Measurements from ENCODE around the gene NIN.
"Not testable (repeated sequence)": the region's sequence is repeated elsewhere in the genome, so short reads cannot be mapped to it uniquely, and the experiment has no call there.

NIN gene

DNA sequence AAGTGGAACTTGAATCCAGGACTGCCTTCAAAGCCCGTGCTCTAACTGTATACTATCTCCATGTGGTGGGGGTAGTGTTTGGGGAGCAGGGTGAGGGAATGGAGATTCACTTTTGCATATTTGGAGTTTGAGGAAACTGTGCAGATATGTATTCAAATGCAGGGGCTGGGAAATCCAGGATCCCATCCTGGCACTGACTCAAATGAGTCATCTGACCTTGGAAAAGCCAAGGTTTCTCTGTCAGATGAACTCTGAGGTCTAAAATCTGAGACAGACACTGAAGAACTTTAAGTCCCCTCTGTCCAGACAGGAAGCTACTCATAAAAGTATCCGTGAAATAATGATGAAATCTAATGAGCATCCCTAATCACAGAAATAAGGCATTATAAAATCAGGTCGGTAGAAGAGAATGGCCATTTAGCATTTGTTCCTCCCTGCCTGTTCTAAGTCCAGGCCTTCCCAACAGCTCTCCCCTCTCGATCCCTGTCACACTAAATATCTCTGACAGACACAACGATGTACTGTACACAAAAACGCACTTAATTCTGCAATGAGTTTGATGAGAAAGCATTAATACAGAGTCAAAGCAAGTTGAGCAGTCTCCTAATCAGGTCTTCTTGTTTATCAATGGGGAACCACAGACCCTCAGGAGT, 14.4 kb downstream of the NIN start:
- DNase-seq = no peak

DNA sequence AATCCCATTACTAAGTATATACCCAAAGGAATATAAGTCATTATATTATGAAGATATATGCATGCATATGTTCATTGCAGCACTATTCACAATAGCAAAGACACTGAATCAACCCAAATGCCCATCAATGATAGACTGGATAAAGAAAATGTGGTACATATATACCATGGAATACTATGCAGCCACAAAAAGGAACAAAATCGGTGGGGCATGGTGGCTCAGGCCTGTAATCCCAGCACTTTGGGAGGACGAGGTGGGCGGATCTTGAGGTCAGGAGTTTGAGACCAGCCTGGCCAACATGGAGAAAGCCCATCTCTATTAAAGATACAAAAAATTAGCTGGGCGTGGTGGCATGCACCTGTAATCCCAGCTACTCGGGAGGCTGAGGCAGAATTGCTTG, 15.4 kb downstream of the NIN start:
- not testable (repeated sequence) for DNase-seq

DNA sequence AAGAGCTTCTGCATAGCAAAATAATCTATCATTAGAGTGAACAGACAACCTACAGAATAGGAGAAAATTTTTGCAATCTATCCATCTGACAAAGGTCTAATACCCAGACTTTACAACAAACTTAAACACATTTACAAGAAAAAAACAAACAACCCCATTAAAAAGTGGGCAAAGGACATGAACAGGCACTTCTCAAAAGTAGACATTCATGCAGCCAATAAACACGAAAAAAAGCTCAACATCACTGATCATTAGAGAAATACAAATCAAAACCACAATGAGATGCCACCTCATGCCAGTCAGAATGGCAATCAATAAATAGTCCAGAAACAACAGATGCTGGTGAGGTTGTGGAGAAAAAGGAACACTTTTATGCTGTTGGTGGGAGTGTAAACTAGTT, 15.9 kb downstream of the NIN start:
- not testable (repeated sequence) for DNase-seq

DNA sequence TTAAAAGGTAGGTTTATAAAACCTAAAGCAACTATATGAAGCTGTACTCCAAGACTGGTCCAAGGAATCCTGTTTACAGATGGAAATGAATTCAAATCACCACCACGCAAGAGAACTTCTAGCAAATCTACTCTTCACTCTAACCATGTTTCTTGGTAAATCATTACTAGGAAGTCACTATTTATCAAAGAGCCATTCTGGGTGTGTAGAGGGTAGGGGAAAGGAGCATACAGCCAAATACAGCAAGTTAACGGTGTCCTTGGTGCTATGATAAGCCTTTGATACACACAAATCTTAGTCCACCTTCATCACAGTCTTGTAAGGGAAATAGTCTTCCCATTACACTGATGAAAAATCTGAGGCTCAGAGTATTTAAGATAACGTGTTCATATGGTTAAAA, 16.8 kb downstream of the NIN start:
- no peak for DNase-seq

DNA sequence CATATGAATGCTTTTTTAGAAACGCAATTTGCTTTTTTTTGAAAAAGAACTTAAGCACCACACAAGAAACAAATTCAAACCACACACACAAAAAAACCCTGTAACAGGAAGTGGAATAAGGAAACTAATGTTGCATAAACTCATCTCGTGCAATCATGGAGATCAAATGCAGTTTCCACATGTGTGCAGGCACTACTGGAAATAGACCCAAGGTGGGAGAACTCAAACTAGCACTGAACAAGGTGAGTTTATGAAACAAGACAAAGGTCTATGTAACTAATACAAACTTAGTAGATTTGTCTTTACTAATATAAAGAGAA, 17.5 kb downstream of the NIN start:
- DNase-seq = no peak

DNA sequence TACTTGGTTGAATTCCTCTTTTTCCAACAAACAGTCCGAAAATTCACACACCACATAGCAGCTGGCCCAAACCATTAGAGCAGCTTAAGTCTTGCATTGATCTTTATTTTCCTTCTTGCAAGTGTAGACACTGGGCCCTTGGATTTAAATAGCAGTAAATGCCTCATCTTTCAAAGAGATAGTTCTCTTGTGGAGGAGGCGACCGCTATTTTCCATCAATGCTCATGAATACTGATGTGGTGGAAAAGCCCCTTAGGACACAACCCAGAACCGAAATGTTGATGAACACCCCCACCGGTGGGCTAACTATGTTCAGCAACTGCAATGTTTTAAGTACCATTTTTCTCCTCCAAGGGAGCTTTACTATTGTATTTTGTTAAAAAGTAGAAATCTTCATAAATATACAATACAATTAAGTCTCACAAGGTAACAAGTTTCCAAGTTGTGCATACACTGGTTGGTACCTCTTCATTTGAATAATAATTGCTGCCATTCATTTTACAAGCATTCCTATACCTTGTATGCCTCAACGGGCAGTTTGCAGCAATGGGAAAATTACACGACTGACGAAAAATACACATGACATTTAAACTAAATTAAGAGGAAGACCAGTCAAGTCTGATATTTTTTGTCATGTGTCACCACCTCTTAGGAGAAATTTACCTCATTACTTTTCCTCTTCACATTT, 18.0 kb downstream of the NIN start:
- DNase-seq = no peak

DNA sequence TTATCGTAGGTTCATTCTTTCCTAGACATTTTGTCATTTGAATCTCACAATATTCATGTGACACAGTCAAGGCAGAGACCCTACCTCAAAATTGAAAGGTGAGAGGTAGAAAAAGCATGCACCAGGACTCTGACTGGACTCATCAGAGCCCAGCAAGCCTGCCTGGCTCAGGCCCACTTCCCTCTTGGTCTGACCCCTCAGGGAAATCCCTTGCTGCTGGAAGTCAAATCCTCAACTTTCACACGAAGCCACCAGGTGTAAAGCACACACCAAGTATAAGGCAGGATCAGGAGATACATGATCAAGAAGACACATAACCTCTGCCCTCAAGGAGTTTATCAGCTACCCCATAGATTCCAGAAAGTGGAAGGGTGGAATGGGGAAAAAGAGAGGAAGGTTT, 18.8 kb downstream of the NIN start:
- DNase-seq = no peak

DNA sequence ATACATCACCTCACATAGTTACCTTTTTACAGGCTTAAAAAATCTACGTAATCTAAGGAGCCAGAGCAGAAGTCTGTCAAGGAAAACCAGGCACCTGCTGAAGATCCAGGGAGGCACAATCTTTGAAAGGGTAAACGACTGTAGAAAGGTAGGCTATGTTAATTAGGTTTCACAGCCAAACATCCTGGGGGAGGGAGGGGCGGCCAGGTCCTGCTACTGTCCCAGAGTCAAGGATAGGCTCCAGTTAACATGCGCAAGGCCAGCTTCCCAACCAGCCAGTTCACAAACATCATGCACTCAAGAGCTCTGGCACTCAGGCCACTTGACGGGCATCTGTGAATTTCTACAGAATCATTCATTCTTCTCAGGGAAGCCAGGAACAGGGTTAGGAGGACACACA, 22.9 kb downstream of the NIN start:
- no peak for DNase-seq

DNA sequence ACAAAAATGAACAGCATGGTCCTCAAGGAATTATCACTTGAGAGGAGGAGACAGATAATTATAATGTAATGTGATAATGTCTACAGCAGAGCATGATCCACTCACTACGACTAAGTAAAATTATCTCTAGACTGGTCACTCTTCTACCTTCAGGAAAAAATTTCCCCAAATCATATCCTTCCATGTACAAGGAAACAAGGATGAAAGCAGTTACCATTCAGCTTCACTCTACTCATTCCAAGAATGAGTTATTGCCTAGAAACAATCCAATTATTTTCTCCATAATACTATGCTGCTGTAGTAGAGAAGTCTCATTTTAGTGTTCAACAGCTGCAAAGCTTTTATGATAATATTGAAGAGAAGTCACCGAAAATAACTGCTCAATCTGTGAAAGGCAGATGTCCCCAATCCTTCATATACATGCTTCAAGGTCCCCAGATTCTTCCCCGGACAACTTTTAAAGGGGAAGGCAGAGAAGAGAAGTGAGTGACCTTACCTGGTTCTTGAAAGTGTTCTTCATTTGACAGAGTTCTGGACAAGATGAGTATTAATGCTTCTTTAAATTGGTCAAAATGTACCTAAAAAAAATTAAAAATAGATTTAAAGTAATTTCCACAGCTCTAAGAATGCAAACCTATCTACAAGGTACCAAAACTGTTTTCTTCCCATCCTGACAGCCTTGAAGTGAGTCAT, 24.6 kb downstream of the NIN start:
- no peak for DNase-seq

DNA sequence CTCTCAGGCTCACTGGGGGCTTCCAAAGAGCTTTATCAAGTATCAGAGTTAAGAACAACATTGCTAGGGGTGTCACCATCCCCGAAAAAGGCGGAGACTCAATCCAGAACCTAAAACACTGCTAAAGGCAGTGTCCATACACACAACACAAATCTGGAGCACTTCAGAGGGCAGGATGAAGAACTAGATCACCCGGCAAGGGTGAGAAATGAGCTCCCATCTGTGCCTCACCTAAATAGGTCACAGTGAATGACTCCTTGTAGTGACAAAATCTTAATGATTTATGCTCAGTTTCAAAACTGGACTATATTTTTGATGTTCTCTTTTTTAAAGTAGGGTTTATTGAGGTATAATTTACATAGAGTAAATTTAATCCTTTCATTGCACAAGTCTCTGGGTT, 25.6 kb downstream of the NIN start:
- no peak for DNase-seq

DNA sequence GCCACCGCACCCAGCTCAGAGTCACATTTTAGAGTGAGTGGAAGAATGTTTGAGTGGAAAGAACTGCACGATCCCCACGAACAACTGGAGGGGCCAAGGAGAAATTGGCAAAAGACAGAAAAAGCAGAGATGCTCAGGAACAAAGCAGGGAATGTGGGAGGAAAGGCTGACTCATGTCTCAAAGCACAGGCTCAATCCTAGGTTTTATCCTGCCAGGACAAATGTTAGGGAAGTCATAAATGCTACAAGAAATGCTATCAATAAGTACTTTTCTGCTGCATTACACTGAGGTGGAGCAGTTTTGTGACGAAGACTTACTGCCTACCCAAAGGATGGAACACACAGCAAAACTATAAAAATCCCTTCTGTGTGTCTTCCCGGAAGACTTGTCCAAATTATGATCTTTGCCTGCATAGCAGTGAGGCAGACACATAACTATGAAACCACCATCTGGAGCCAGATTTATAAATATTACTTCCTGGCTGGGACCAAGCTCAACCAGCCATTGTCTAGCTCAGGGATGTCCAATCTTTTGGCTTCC, 26.7 kb downstream of the NIN start:
- DNase-seq = no peak

DNA sequence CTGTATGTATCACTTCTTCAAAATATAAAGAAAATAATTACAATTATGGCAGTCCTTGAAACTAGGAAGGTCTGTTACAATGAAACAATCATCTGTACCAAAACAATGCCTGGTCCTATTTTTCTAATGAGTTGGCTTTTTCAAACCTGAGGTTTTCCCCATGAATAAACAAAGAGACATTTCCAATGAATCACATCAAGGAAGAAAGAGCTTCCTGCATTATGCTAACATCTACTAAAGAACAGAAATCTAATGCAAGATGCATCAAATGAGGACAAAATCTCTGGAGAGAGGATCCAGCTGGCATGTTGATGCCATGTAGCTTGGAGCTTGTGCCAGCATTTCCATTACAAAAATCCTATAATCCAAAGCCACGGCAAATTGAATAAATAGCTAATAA, 29.3 kb downstream of the NIN start:
- no peak for DNase-seq

DNA sequence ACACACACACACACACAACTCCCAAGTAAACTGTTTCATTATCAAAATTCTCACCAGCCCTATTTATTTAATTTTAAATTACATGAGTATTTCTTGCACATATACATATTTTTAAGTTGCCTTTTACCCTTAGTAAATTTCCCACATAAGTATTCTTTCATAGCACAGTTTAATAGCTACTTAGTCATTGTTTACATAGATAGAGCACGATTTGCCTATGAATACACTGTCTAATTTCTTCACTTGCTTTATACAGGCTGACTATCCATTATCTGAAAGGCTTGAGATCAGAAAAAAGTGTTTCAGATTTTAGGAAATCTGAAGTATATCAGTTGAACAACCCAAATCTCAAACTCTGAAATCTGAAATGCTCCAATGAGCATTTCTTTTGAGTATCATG, 30.9 kb downstream of the NIN start:
- DNase-seq = no peak

DNA sequence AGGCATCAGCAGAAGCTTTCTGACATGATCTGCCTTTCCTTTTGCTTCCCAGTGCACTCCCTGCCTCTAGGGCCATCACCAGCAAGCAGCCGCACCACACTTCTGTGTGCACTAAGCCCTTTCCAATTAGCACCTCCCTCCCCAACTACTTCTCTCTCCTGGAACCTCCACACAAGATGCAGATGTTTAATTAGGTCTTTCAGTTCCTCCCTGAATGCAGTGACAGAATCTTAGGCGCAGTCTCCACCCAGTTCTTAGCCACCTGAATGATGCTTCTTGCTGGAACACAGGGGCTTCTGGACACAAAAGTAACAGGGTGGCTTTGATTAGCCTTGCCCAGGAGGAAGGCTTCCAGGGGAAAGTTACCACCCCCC, 32.9 kb downstream of the NIN start:
- DNase-seq = no peak

DNA sequence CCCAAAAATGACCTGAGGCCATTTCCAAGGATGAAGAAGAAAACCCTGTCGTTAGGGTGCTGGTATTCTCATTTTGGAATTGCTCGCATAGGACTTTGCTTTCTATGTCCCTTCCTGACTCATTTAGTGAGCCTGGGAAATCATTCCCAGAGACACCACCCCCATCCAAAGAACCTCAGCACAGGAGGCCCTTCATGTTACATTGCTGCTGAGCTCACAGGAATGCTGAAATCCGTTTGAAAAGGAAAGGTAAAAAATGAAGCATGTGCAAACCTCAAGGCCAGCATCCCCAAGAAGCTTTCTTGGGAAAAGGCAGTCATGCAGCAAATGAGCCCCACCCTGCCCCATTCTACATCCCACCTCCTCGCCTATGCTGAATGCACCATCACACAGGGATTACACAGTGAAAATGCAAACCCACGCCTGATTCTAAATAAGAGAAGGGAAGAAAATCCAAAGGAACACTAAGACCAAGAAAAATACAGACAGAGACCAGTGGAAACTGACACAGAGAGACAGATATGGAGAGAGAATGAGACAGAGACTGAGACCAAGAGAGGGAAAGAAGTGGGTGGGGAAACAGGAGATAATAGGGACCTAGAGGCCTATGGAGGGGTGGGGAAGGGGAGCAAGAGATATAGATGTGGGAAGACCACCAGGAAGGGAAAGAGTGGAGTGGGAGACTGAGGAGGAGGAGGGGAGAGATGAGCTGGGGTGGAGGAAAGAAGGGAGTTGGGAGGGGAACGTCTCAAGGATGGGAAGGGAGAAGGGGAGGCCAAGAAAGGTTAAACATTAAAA, 33.5 kb downstream of the NIN start:
- DNase-seq = no peak

DNA sequence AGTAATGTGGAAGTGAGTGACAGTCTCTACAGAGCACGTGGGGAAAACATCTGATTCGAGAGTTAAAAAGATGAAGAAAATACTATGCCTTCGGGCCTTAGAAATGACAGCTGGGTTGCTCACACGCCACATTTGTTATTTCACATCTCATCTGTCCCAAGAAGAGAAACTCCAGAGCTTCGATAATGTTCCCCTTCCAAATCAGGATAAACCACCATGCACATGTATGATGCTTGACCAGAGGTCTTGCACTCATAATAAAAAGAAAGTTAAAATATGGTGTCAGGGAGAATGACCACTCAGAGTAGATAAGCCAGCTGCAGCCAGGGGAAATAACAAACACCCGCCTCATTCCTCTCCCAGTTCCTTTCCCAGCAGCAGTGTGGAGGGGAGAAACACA, 34.6 kb downstream of the NIN start:
- DNase-seq = no peak

DNA sequence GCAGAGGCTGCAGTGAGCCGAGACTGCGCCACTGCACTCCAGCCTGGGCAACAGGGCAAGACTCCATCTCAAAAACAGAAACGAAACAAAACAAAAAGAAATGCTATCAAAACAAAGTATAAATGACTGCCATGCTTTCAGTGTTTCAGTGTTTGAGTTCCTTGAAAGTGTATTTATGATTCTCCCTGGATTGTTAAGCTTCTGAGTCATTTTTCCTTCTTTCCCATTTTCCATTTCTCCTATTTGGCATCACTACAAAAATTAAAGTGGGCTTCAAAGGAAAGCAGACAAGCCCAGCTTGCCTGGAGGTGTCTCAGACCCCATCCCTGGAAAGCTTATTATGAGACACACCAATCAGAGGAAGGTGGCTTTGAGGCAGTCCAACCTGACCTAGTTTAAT, 35.1 kb downstream of the NIN start:
- DNase-seq = no peak

DNA sequence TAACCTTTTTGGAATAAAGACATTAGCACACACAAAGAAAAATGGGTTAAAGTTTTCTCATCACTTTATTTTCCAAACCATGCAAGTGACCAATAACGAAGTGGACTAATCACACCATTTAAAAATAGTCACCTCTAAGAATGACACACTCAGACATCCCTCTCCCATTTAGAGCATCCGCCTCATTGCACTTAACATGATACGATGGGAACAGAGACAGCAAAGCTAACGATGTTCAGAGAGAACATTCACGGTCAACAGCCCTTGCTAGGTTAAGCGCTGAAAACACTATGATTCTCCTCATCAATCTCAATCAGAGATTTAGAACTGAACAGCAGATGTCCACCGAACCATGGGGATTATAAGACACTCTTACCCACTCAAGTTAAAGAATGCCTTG, 35.8 kb downstream of the NIN start:
- DNase-seq = no peak

DNA sequence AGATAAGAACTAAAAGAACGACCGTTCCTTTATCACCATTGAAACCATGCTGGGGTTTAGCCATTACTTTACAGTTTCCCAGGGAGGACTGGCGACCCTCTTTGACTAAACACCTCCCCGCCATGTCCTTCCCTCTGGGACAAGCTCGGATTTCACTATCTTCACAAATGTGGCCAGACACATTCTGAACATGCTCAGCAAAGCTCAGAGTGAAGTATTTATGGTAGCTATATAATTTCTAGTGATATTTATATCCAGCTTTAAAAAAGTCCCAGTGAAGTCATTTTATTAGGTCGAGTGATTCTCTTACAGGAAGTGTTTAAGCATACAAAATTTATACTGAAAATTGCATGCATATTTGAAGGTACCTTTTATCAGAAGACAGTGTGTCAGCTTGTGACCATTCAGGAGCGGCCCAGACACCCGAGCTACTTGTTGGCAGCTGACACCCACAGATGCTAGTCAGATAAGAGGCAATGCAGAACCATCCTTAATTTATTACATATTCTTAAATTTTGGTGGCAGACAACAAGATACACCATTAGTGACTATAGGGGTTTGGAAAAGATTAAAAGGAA, 36.8 kb downstream of the NIN start:
- DNase-seq = no peak

DNA sequence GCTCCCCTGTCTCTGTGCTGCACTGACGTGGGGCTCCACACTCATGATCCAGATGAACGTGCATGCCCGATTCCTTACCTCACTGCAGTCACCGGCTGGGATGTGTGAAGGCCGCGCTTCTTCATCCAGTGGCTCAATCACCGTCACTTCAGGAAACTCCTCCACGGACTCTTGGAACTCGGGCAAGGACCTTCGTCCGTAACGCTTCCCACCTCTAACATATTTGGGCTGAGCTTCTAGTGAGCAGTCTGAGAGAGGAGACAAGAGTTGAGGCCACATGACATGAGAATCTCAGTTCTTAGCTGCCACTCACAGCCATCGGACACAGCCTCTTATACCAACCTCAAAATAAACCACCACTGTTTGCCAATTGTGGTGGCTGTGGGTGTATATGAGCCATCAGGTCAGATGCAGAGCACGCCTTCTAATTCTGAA, 38.3 kb downstream of the NIN start:
- DNase-seq = no peak

DNA sequence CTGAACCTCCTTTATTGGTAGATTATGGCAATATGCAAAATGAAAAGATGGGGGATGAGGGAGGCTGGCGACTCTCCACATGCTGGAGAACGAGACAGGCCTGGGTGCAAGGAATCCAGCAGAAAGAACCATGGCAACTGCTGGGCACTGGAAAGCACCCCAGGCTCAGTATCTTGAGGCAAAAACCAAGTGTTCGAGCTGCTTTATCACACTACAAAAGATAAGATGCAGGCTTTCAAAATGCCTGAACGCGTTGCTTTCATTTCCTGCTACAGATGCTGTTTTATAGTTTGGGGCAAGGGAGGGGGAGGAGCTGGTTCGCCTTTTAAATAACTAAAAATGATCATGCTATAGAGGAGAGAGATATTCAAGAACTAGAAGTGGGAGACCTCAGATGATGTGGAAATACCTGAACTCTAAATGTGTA, 38.9 kb downstream of the NIN start:
- no peak for DNase-seq

DNA sequence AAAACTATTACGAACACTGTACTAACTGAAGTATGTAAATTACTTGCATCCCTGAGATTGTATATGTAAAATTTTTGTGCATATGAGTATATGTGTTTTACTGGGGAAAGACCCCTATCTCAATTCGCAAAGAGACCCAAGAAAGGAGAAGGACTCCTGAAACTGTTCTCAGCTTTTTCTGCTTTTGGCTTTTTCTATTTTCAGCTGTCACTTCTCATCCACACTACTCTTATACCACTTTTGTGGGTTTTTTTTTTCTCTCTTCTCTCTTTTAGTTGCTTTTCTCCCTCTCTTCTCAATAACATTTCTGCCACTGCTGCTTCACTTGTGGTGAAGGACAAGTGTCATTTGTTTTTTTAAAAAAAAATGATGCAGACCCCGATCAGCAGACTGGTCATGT, 39.8 kb downstream of the NIN start:
- no peak for DNase-seq

DNA sequence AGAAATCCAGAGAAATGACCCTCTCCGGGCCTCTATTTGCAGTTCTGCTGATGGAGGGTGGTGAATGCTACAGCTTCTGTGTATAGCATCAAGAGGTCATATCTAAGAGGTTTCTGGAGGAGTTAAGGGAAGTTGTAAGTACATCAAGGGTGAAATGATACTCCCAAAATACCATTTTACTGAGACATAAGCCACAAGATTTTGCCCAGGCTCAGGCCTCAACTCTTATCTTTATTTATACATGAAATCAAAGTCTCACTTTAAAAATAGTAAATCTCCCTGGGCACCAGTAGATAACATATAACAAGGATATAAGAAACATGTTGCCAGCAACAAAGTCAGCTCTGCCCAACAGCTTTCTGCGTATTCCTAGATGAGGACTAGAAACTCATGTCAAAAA, 40.4 kb downstream of the NIN start:
- no peak for DNase-seq
